Measurements from ENCODE around the gene AP1S3. TPM values are rescaled to one million over a fixed set of nuclear protein-coding genes. Genes with fewer than 3 reads are reported as not detected.

Gene AP1S3
- total RNA-seq, 1 experiment from 2014 or later = 73.3 TPM

DNA sequence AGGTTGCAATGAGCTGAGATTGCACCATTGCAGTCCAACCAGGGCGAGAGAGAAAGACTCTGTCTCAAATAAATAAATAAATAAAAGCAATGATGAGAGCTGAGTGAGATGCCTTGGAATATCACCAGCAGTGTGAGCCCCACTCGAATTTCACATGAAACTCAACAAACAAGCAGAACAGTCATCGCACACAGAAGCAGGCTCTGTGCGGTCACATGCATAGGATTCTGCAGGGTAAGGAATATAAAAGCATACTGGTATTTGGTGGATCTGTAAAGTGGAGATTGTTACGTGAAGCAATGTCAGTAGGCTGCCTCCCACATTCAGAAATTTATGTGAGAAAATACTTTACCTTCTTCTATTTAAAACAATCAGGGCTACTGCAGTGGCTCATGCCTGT, 18.0 kb upstream of the AP1S3 start:
- H3K9me2 ChIP-seq (ENCODE audit: insufficient read depth) = no peaks in the 10 kb centered on the region
- peak in 1 of 2 experiments; percentile 40 for DNase-seq
- H3F3A ChIP-seq (ENCODE audit: insufficient read depth, low read depth) = peaks cover 45% of the 10 kb centered on the region
- 0 out of 2 replicates have a peak, but pooled peaks cover 6% of the 10 kb centered on the region for H3K9me3 ChIP-seq (ENCODE audit: insufficient read depth, low read depth)
- no peaks in the 10 kb centered on the region for H3K27me3 ChIP-seq (ENCODE audit: insufficient read depth, low read depth)
- peaks cover 60% of the 10 kb centered on the region for H3K4me1 ChIP-seq (replicated peaks; ENCODE audit: insufficient read depth)
- no peak overlapping the region for H3K4me3 ChIP-seq
- H3K27ac ChIP-seq = peak overlapping the region; percentile 54; the same call in 1 of the 2 replicates
- no peaks in the 10 kb centered on the region for H3K36me3 ChIP-seq (ENCODE audit: low read depth)
- peak overlapping the region; percentile 43 for H3K4me2 ChIP-seq
- ChIA-PET CTCF (no interaction called here), POLR2A (ENCODE audit: unreplicated experiment) (interaction anchor here (0.5 kb wide), 1 partner anchor 1146 kb away, joined by 3 read pairs; no protein-coding TSS in a partner anchor)
- intact Hi-C loops (cut with micrococcal nuclease; ENCODE audit: unreplicated experiment) = no loop called here
- H2AFZ ChIP-seq = no peak overlapping the region
- no TSS peak for BruUV-seq (replicated peaks)
- TF ChIP-seq, protein P1, sequence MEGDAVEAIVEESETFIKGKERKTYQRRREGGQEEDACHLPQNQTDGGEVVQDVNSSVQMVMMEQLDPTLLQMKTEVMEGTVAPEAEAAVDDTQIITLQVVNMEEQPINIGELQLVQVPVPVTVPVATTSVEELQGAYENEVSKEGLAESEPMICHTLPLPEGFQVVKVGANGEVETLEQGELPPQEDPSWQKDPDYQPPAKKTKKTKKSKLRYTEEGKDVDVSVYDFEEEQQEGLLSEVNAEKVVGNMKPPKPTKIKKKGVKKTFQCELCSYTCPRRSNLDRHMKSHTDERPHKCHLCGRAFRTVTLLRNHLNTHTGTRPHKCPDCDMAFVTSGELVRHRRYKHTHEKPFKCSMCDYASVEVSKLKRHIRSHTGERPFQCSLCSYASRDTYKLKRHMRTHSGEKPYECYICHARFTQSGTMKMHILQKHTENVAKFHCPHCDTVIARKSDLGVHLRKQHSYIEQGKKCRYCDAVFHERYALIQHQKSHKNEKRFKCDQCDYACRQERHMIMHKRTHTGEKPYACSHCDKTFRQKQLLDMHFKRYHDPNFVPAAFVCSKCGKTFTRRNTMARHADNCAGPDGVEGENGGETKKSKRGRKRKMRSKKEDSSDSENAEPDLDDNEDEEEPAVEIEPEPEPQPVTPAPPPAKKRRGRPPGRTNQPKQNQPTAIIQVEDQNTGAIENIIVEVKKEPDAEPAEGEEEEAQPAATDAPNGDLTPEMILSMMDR (conservative IDR thresholded peaks at IDR 0.05) = no peak
- no peak for TF ChIP-seq EZH2 (IDR thresholded peaks at IDR 0.05; ENCODE audit: low read depth)
- H4K20me1 ChIP-seq (ENCODE audit: insufficient read depth) = no peaks in the 10 kb centered on the region
- no peaks in the 10 kb centered on the region for H3K79me2 ChIP-seq (ENCODE audit: low read depth)

GRCh38 chr2:223854741-223855140, 17.4 kb upstream of the AP1S3 start:
- no peak overlapping the region for H2AFZ ChIP-seq
- no peaks in the 10 kb centered on the region for H3K27me3 ChIP-seq (ENCODE audit: insufficient read depth, low read depth)
- no peak overlapping the region for H3K4me3 ChIP-seq
- TF ChIP-seq, protein P1 (conservative IDR thresholded peaks at IDR 0.05) = no peak
- no peak for TF ChIP-seq EZH2 (IDR thresholded peaks at IDR 0.05; ENCODE audit: low read depth)
- H3K9me2 ChIP-seq (ENCODE audit: insufficient read depth) = no peaks in the 10 kb centered on the region
- H3K79me2 ChIP-seq (ENCODE audit: low read depth) = no peaks in the 10 kb centered on the region
- ChIA-PET CTCF (no interaction called here), POLR2A (ENCODE audit: unreplicated experiment) (interaction anchor here (0.5 kb wide), 1 partner anchor 1146 kb away, joined by 3 read pairs; no protein-coding TSS in a partner anchor)
- peak in 1 of 2 experiments; percentile 28 for DNase-seq
- H3F3A ChIP-seq (ENCODE audit: insufficient read depth, low read depth) = peaks cover 38% of the 10 kb centered on the region
- H4K20me1 ChIP-seq (ENCODE audit: insufficient read depth) = no peaks in the 10 kb centered on the region
- no peak overlapping the region for H3K4me2 ChIP-seq
- intact Hi-C loops (cut with micrococcal nuclease; ENCODE audit: unreplicated experiment) = no loop called here
- H3K4me1 ChIP-seq (replicated peaks; ENCODE audit: insufficient read depth) = peaks cover 53% of the 10 kb centered on the region
- no peak overlapping the region for H3K27ac ChIP-seq
- H3K36me3 ChIP-seq (ENCODE audit: low read depth) = no peaks in the 10 kb centered on the region
- H3K9me3 ChIP-seq (ENCODE audit: insufficient read depth, low read depth) = 0 out of 2 replicates have a peak, but pooled peaks cover 6% of the 10 kb centered on the region
- no TSS peak for BruUV-seq (replicated peaks)

- no TSS peak for BruUV-seq (replicated peaks)
- CTCF ChIA-PET = interaction anchor here (0.6 to 0.7 kb wide), 3 partner anchors 113 to 372 kb away, joined by 3 to 8 read pairs (median 3); partner anchors contain the start of gene SCG2
- POLR2A ChIA-PET (ENCODE audit: unreplicated experiment) = no interaction called here
- no peaks in the 10 kb centered on the region for H4K20me1 ChIP-seq (ENCODE audit: insufficient read depth)
- no peak overlapping the region for H2AFZ ChIP-seq
- peaks cover 38% of the 10 kb centered on the region for H3F3A ChIP-seq (ENCODE audit: insufficient read depth, low read depth)
- H3K4me3 ChIP-seq = no peak overlapping the region
- no peaks in the 10 kb centered on the region for H3K79me2 ChIP-seq (ENCODE audit: low read depth)
- H3K4me1 ChIP-seq (replicated peaks; ENCODE audit: insufficient read depth) = peaks cover 50% of the 10 kb centered on the region
- H3K4me2 ChIP-seq = peak overlapping the region; percentile 15
- intact Hi-C loops (cut with micrococcal nuclease; ENCODE audit: unreplicated experiment) = no loop called here
- H3K27ac ChIP-seq = peak overlapping the region; percentile 38
- H3K36me3 ChIP-seq (ENCODE audit: low read depth) = peaks cover 4% of the 10 kb centered on the region; the same call in 1 of the 2 replicates
- no peaks in the 10 kb centered on the region for H3K27me3 ChIP-seq (ENCODE audit: insufficient read depth, low read depth)
- peaks cover 14% of the 10 kb centered on the region; the same call in 1 of the 2 replicates for H3K9me3 ChIP-seq (ENCODE audit: insufficient read depth, low read depth)
- TF ChIP-seq EZH2 (IDR thresholded peaks at IDR 0.05; ENCODE audit: low read depth) = no peak
- TF ChIP-seq, protein P1 (conservative IDR thresholded peaks at IDR 0.05) = no peak
- DNase-seq = peak in 1 of 2 experiments; percentile 94
- no peaks in the 10 kb centered on the region for H3K9me2 ChIP-seq (ENCODE audit: insufficient read depth)
These were observed 16.0 kb upstream of the AP1S3 start for GRCh38 chr2:223853425-223853837.
